Smooth muscle cell (in vitro differentiated cells): ENCODE data around the gene KRTAP10-6. TPM values are rescaled to one million over a fixed set of nuclear protein-coding genes. Genes with fewer than 3 reads are reported as not detected.

ENCODE experiments used
- DNase-seq: peaks from one replicate; lab custom pipeline; 2025; ENCODE audit not compliant: unreplicated experiment; lab: John Stamatoyannopoulos, UW
- H2AFZ ChIP-seq: fragments of 200-600 bp; sonication (generic); 2 replicates; pipeline ENCODE4 v1.6.0; 2016; ENCODE audit warnings: antibody characterized with exemption, low read depth, mild to moderate bottlenecking
- H3F3A ChIP-seq: fragments of 200-600 bp; sonication (generic); 2 replicates; pipeline ENCODE4 v1.6.0; 2017; ENCODE audit warnings: antibody characterized with exemption, low read depth
- H3K27ac ChIP-seq: fragments of 200-600 bp; sonication (generic); 2 replicates; pipeline ENCODE4 v1.5.1; 2016; ENCODE audit warnings: low read depth, mild to moderate bottlenecking
- H3K27me3 ChIP-seq: fragments of 200-600 bp; sonication (generic); 2 replicates; pipeline ENCODE4 v1.6.1; 2016; ENCODE audit warnings: low read depth, mild to moderate bottlenecking
- H3K36me3 ChIP-seq: fragments of 200-600 bp; sonication (generic); 2 replicates; pipeline ENCODE4 v1.5.1; 2016; ENCODE audit warnings: low read depth
- H3K4me1 ChIP-seq: fragments of 200-600 bp; sonication (generic); 2 replicates; pipeline ENCODE4 v1.5.1; 2016; ENCODE audit warnings: low read depth
- H3K4me2 ChIP-seq: fragments of 200-600 bp; sonication (generic); 2 replicates; pipeline ENCODE4 v1.6.0; 2016; ENCODE audit warnings: mild to moderate bottlenecking
- H3K4me3 ChIP-seq: fragments of 200-600 bp; sonication (generic); 2 replicates; pipeline ENCODE4 v1.5.1; 2016; ENCODE audit warnings: mild to moderate bottlenecking
- H3K79me2 ChIP-seq: fragments of 200-600 bp; sonication (generic); 2 replicates; pipeline ENCODE4 v1.6.0; 2016; ENCODE audit warnings: low read depth, mild to moderate bottlenecking
- H3K9ac ChIP-seq: fragments of 200-600 bp; sonication (generic); 2 replicates; pipeline ENCODE4 v1.6.0; 2016; ENCODE audit warnings: low read depth
- H3K9me3 ChIP-seq: fragments of 200-600 bp; sonication (generic); replicated peaks from 2 replicates; pipeline ENCODE4 v1.5.1; 2016; ENCODE audit warnings: low read depth
- H4K20me1 ChIP-seq: fragments of 200-600 bp; sonication (generic); 2 replicates; pipeline ENCODE4 v1.6.0; 2016; ENCODE audit warnings: low read depth
- CTCF ChIP-seq: fragments of 200-600 bp; sonication (generic); IDR thresholded peaks from 2 replicates; pipeline ENCODE4 v1.5.1; 2017; ENCODE audit warnings: borderline replicate concordance, mild to moderate bottlenecking, antibody characterized with exemption; ENCODE audit not compliant: insufficient read depth, poor library complexity, severe bottlenecking
- WGBS: methylation state at CpG from one replicate; pipeline ENCODE4 v1.1.7; 2016; ENCODE audit warnings: low lambda C conversion rate; 5-methylcytosine and 5-hydroxymethylcytosine counted together
- polyA plus RNA-seq: library from polyadenylated mRNA; unstranded; fragments of >200 nt; fragmentation: Nextera tagmentation; extraction: Ambion mirVana; gene quantifications from 2 replicates; pipeline ENCODE4 v1.2.1, GENCODE V29; 2016
- total RNA-seq: library from RNA; depleted of rRNA; stranded (reverse); fragments of >200 nt; gene quantifications from 2 replicates; pipeline ENCODE4 v1.2.3, GENCODE V29; 2014

Gene KRTAP10-6
- total and polyA plus RNA-seq, 2 experiments from 2014 or later, result 0.38 TPM; not detected in 1

- no peak for TF ChIP-seq CTCF
- no peaks in the 10 kb centered on the region for H3K36me3 ChIP-seq
- H4K20me1 ChIP-seq, result no peaks in the 10 kb centered on the region
- WGBS, result 96% methylated on average over 7 of the region's 7 CpGs
- no peak within 1 kb of the TSS for H3K4me2 ChIP-seq
- no peaks in the 10 kb centered on the region for H3F3A ChIP-seq
- no peak for DNase-seq
- no peak within 1 kb of the TSS for H3K4me3 ChIP-seq
- H2AFZ ChIP-seq, result no peak within 1 kb of the TSS
- no peak within 1 kb of the TSS for H3K27ac ChIP-seq
- no peaks in the 10 kb centered on the region for H3K27me3 ChIP-seq
- no peaks in the 10 kb centered on the region for H3K9me3 ChIP-seq
- H3K79me2 ChIP-seq, result no peaks in the 10 kb centered on the region
- no peaks in the 10 kb centered on the region for H3K4me1 ChIP-seq
- no peak within 1 kb of the TSS for H3K9ac ChIP-seq
Measured at GRCh38 chr21:44626673-44627143, 34.4 kb upstream of the KRTAP10-6 start, which contains the start of gene KRTAP10-9. KRTAP10-9 (plus strand) TSS chr21:44627093; CDS start chr21:44627172, 79 bp downstream.

- H3K36me3 ChIP-seq, result no peaks in the 10 kb centered on the region
- H3K27me3 ChIP-seq, result no peaks in the 10 kb centered on the region
Measured at GRCh38 chr21:44626262-44626661, 34.0 kb upstream of the KRTAP10-6 start.

GRCh38 chr21:44625756-44626155 is 33.5 kb upstream of the KRTAP10-6 start:
- H3K27ac ChIP-seq, result no peak overlapping the region
- H4K20me1 ChIP-seq, result no peaks in the 10 kb centered on the region
- no peaks in the 10 kb centered on the region for H3K79me2 ChIP-seq
- no peak overlapping the region for H2AFZ ChIP-seq
- TF ChIP-seq CTCF, result no peak
- no peaks in the 10 kb centered on the region for H3K27me3 ChIP-seq
- H3K4me2 ChIP-seq, result no peak overlapping the region
- WGBS, result 98% methylated on average over 7 of the region's 7 CpGs
- no peak overlapping the region for H3K4me3 ChIP-seq
- no peak overlapping the region for H3K9ac ChIP-seq
- H3K36me3 ChIP-seq, result no peaks in the 10 kb centered on the region
- no peaks in the 10 kb centered on the region for H3F3A ChIP-seq
- no peaks in the 10 kb centered on the region for H3K9me3 ChIP-seq
- H3K4me1 ChIP-seq, result no peaks in the 10 kb centered on the region
- DNase-seq, result no peak

More at GRCh38 chr21:44626262-44626661, 34.0 kb upstream of the KRTAP10-6 start:
- no peak for DNase-seq
- 93% methylated on average over 10 of the region's 10 CpGs for WGBS
- TF ChIP-seq CTCF, result no peak
- no peak overlapping the region for H3K27ac ChIP-seq
- no peaks in the 10 kb centered on the region for H3K9me3 ChIP-seq
- H2AFZ ChIP-seq, result no peak overlapping the region
- no peak overlapping the region for H3K4me3 ChIP-seq
- no peak overlapping the region for H3K9ac ChIP-seq
- no peaks in the 10 kb centered on the region for H4K20me1 ChIP-seq
- H3K79me2 ChIP-seq, result no peaks in the 10 kb centered on the region
- no peaks in the 10 kb centered on the region for H3F3A ChIP-seq
- no peak overlapping the region for H3K4me2 ChIP-seq
- no peaks in the 10 kb centered on the region for H3K4me1 ChIP-seq

GRCh38 chr21:44623575-44623974 is 31.3 kb upstream of the KRTAP10-6 start:
- no peaks in the 10 kb centered on the region for H4K20me1 ChIP-seq
- no peaks in the 10 kb centered on the region for H3K27me3 ChIP-seq
- no peaks in the 10 kb centered on the region for H3K79me2 ChIP-seq
- H3K4me3 ChIP-seq, result no peak overlapping the region
- no peak for TF ChIP-seq CTCF
- H3K27ac ChIP-seq, result no peak overlapping the region
- H3K36me3 ChIP-seq, result no peaks in the 10 kb centered on the region
- DNase-seq, result no peak
- H3K4me1 ChIP-seq, result no peaks in the 10 kb centered on the region
- H3F3A ChIP-seq, result no peaks in the 10 kb centered on the region
- no peak overlapping the region for H3K4me2 ChIP-seq
- no peaks in the 10 kb centered on the region for H3K9me3 ChIP-seq
- no peak overlapping the region for H2AFZ ChIP-seq
- H3K9ac ChIP-seq, result no peak overlapping the region
